Inflammatory macrophage treated with lipopolysaccharide for 1 hour (primary cell): Measurements from ENCODE around the gene PAN3.

ENCODE experiments used
- DNase-seq, 2 donors: peaks; one replicate each; pipeline ENCODE4 v3.0.0-alpha.2; 2020 to 2022

The PAN3 gene

DNA sequence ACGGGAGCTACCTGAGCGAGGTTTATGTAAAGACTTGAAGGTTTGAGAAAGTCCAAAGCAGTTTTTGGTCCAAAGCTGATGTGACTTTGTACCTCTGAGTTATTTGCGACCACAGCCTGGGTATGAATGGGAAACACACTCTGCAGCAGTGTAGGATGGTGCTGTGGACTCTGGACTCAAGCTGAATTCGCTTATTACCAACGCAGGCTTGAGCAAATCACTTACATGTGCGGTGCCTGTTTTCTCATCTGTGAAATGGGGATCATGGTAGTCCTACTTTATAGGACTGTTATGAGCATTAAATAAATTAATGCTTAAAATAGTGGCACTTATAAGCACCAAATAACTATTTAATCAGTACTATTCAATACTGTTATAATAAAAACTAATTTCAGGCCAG, 176.5 kb downstream of the PAN3 start:
- DNase-seq, result no peak

DNA sequence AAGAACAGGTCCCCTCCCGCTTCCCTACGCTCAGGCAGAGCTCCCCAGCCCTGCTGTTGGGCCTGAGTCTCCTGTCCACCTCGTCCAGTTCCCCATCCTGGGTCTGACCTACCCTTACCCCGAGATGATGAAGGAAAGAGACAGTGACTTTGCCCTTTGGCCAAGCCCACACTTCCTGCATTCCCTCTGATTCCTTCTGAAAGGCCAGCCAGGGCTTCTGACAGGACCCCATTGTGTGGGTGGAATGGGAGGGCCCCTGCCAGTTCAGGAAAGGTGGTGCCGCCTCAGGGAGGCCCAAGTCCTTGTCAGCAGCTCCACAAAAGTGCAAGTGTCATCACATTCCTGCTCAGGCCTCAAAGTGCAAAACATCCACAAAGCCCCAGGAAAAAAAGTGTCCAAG, 177.8 kb downstream of the PAN3 start:
- peak in 1 of 2 donors; percentile 12 for DNase-seq

DNA sequence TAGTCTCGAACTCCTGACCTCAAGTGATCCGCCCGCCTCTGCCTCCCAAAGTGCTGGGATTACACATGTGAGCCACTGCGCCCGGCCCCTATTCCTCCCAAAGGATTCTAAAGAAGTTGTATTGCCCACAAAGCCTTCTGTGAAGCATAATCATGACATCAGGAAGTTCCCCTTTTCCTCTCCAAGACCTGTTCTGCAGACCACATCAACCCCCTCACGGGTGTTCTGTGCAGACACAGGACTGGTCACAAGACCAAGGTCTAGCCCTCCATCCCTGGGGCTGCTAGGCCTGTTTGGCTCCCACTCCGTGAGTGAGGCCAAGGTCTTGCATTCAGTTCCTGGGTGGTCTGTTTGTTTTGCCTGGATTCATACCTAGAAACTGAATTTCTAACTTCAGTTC, 178.5 kb downstream of the PAN3 start:
- DNase-seq, result peak; percentile 23 to 61

DNA sequence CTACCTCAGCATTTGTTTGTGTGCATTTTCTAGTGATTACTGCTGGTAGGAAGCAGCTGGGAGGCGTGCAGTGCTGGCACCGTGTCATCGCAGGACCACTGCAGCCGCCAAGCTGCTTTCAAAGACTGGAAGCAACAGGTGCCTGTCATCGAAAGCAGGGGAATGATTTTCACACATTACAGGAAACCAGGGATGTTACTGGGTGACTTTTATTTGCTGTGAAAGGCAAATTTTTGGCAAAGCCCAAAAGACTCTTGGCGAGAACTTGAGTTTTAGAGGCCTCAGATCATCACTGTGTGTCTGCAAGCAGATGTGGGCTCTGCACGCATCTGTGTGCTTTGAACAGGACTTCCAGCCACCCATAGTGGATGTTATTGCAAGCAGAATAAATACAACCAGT, 180.2 kb downstream of the PAN3 start:
- DNase-seq, result no peak

DNA sequence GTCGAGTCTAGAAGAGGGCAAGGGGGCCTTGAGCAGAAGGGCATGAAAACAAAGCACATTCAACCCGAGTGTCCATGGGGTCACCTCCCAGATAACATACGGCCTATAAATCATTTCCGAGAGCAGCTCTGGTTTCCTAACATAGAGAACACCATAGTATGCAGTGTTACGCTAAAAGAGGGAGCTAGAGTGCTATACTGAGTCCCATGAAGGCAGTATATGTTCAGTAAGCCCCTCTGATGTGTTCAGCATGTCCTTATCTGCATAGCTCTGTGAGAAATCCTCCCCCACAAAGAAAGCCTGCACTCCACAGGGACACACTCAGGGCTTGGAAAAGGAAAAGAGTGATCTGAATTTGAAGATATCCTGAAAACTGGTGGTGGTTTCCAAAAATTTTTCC, 181.2 kb downstream of the PAN3 start:
- no peak for DNase-seq

DNA sequence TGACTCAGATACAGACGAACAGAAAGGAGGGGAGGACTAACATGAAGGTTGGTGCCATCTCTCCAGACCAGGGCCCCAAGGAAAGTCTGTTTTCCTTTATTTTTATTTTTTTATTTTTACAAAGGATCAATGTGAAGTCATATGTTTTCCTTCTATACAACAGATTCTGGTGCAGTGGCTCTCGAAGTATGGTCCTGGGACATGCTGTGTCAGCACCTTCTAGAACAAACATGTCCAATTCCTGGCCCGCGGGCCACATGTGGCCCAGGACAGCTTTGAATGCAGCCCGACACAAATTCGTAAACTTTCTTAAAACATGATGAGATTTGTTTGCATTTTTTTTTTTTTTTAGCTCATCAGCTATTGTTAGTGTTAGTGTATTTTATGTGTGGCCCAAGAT, 181.9 kb downstream of the PAN3 start:
- no peak for DNase-seq

DNA sequence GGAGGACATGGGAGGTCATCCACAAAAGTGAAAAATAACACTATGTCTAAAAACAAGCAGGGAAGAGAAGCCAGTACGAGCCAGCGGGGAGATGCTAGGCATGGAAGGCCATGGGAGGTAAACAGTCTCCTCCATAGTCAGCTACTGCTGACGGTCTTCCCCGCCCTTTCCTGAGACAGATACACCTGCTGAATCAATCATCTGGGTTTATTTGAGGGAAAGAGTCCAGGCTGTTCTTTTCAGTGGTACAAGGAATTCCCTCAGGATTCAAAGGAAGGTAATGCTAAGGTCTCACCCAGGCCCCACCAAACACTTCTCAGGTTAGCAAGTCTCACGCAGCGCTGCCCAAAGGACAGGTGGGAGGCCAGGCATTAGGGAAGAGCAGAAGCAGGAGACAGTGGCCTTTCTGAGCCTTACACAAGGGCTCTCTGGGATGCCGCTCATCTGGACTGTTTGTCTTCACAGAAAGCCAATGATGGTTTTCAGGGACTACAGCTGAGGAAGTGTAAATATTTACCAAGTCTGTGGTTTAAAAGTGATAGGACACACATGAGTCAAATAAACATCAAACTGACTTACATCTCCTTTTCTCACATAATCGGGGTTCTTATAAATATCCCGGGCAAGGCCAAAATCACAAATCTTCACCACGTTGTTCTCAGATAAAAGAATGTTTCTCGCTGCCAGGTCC, 182.7 kb downstream of the PAN3 start:
- DNase-seq, result no peak

DNA sequence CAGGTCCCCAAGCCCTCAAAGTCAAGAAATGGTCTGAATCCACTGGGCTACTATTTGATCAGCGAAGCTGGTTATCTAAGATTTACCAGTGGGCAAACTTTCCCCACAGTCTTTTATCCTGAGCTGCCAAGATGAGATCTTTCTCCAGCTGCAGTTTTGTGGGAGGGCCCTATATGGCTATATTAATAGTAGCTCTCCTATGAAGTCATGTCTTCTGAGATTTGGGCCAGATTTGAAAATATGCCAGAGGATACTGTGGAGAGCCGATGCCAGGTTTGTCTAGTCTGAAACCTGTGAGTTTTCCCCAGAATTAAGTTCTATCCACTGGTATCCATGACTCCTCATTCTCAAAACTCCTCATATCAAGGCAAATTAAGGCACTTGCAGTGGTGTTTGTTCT, 183.4 kb downstream of the PAN3 start:
- DNase-seq, result no peak

DNA sequence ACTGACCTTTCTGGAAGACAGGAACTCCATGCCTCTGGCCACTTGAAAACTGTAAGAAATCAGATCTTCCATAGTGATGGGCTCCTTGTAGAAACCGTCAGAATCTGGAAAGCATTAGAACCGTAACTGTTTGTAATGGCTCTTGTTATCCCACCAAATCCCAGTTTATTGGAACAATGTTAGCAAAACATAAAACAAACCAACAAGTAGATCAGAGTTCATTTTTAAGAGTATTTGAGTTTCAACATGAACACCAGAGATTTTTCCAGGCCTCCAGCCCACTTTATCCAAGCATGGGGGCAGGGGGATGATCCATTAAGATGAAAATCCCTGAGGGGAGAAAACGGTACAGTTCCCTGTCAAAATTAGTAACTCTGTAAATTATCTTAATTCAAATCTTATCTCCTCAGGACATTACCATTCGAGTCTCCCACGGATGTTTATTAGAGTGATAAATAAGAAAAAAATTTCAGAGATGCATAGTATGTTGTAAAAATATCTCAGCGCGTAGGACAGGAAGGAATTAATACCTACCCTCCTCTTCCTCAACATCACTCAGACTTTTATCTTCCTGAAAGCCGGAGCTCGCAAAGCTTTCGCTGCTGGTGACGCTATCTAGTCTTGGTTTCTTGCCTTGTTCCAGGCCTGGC, 184.0 kb downstream of the PAN3 start:
- no peak for DNase-seq

DNA sequence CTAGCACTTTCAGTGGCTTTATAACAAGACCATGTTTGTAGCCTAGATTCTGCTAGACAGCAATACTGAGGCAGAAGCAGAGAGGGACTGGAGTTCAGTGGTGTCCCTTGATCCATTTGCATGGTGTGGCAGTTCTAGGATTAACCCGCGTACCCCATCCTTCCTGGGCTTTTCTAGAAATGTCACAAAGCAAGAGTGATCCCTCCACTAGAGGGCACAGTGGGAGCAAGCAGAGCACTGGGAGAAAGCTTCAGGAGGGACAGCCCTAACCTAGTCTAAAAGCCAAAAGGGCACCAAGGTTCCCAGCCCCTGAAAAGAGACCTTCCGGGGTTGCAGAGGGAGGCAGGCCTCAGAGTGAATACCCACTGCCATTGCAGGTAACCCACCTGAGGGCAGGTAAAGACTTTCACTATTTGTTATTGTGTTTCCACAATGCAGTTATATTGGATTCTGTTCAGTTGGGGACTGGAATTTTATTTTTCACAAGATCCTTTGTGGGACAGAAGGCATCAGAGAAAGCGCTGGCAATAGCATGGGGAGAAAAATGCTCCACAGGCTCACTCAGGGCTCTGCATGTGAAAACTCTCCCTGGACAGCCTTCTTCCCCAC, 185.9 kb downstream of the PAN3 start:
- DNase-seq, result peak; percentile 41 to 85

DNA sequence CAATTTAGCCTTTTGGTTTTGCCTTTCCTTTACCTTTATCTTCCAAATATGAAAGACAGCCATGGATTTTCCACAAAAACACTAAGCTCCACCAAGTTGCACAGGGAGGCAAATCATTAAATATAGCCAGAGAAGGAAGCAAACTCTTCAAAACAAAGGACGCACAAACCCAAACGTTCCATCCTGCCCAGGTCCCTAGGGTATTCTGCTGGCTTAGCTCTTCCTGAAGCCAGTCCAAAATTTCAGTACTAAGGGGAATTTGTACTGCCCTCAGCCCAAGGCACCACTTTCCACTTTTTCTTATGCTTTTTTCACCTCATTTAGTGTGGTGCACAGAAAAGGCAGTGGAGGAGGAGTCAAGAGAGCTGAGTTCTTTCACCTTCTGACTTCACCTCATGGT, 186.7 kb downstream of the PAN3 start:
- no peak for DNase-seq

DNA sequence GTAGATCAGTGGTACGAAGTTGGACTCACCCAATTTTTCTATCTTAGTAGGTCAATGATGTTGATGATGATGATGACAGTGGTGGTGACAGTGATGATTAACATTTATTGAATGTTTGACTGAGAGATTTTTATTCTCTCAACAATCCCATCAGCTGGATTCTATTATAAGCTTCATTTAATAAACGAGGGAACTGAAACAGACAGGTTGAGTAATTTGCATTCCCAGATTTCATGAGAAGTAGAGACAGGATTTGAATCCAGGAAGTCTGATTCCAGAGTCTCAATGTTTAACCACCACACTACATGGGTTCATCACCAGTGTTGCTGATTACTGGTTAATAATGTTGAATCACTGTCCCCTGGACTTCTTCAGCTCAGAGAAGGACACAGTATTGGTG, 187.7 kb downstream of the PAN3 start:
- no peak for DNase-seq

DNA sequence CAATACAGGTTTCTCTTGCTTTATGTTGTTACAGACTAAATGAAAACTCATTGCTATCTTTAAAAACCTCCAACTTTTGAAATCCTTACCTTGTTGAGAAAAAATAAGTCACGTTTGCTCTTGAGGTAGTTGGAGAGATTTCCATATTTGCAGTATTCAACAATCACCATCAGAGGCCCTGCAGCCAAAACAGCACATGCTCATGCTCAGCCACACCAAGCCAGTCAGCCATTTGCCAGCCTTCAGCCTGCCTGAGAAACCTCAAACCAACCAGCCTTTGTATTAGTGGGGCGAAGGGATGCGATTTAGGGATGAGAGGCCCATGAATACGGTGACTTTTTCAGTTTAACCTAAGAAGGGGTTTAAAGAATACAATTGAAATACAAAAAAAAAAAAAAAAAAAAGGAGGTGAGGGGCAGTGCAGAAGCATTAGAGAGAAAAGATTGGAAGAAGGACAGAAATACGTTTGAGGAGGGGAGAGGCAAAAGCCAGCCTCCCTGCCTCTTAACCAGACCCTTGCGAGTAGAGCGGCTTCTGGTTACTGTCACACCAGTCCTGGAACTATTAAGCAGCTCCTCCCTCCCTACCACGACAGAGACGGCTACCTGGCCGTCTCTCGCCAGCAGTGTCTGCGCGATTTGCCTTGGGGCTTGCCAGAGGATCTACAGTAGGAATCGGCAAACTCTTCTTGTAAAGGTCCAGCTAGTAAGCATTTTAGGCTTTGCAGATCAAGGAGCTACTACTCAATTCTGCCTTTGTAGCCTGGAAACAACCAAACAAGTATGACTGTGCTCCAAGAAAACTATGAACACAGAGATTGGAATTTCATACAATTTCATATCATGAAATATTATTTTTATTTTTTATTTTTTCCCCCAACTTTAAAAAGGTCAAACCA, 189.3 kb downstream of the PAN3 start:
- DNase-seq, result no peak

DNA sequence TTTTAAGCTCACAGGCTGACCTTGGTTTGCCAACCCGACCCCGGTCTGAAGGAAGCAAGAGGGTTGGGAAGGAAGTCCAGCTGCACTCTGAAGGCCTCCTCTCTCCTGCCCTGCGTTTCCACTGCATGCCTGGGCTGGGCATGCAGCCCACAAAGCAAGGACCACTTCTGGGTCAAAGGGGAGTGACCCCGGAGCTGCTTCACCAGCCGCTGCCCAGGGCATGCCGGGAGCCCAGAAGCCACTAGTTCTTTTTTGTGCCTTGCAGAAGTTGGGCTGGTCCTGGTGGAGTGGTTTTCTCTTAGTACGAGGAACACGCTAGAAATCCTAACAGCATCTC, 189.9 kb downstream of the PAN3 start:
- no peak for DNase-seq

DNA sequence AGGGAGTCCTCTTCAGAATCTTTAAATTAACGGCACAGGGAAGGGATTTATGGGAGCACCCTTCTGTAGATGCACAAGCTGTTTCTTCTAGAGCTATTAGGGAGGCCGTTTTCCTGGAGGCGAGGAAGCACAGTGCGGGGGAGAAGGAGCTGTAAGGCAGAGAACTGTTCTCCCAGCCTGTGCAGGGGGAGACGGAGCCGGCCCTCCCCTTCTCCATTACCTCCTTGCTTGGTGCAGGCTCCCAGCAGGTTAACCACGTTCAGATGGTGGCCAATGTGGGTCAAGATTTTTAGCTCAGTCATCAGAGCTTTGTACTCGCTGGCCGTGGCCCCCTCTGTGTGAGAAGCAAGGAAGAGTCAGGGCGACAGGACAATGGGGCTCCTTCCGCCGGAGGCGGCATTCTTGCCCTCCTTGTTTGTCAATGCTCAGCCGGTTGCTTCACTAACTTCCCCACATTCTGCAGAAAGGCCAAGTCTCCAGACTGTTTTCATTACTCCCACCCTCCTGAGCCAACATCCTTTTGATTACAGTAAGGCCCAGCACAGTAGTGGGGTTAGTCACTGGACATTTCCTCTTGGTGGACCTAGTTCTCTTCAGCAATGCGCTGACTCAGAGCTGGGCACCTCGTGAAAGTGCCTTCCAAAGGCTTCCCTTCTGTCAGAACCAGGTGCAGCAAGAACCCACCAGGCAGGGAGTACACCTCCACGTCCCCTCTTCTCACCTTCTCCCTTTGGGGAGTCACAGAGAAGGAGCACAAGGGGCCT, 191.2 kb downstream of the PAN3 start:
- peak; percentile 88 to 96 for DNase-seq

DNA sequence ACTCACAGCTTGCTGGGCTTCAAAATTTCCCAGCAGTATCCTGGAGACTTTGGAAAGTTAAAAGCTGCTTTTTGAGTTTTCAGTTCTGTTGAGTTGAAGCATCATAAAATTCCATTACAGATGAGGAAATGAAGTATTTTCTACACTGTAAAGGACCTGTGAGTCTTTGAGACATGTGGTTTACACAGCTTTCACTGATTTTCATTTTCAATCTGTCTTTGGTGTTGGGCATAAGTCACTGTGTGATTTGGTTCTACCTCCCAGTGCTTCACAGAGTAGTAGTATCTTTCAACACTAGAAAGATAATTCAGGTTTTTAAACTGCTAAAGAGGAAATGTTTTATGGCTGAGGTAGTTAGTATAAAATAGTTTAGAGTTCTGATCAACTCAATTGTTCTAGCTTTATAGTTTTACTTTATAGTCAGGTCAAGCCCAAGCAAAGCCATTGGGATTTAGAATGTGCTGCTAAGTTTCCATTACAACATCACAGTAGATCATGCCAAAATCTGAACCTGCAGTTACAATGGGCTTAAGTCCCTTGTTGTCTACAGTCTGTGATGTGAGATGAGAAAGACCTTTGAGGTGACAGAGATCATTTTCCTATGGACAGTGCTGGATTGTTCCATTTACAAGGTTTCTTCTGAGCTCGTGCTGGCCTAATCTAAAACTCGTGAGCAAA, 195.0 kb downstream of the PAN3 start:
- no peak for DNase-seq

DNA sequence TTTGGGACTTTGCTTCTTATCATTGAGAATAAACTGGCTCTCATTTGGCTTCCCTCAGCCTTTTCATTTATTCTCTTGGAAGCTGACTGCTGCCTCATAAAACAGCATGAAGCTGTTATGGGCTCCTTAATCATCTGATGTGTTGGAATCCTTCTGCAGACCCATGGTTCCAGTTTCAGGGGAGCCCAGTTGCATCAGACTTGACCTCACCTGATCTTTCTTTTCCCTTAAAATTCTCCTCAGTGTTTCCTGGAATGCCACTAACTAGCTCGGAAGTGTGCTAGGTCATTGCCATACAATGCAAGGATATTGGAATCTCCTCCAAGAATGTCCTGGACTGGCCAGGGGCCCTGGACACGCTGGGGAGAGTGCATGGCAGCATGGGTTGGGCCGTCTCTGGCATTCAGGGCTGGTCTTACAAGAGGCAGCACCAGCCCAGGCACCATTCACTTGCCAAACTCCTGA, 197.9 kb downstream of the PAN3 start:
- no peak for DNase-seq

DNA sequence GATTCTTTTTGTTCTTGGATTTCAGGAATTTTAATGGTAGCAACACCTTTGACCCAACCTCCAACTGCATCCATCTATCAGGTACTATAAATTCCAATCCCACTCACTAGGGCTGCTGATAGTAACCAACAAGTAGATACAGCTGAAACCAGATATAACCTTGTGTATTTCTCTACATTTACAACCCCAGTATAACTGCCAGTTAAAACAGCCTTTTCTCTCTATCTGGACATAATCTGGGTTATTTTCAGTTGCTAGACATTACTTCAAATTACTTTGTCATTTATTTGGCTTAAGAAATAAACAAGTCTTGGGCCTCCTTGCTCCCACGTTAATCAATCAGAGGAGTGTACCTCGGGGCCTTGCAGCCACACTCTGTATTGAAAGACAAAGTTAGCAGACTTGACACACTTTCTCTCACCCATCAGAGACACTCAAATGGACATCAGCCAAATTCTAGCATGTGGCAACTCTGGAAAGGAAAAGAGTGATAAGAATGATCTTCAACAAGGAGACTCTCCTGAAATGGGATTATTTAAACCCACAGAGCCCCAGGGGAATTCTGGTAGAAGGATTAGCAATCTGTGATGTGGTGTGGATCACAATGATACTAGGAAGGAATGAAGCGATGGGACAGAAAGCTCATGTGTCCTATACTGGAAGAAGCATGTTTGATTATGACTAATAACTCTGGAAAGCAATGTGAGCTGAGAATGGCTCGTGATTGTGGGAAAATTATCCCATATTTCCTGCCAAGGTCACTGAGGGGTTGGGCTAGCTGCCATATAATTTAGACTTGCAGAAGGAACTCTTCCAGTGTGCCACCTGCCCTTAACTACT, 199.0 kb downstream of the PAN3 start:
- no peak for DNase-seq

DNA sequence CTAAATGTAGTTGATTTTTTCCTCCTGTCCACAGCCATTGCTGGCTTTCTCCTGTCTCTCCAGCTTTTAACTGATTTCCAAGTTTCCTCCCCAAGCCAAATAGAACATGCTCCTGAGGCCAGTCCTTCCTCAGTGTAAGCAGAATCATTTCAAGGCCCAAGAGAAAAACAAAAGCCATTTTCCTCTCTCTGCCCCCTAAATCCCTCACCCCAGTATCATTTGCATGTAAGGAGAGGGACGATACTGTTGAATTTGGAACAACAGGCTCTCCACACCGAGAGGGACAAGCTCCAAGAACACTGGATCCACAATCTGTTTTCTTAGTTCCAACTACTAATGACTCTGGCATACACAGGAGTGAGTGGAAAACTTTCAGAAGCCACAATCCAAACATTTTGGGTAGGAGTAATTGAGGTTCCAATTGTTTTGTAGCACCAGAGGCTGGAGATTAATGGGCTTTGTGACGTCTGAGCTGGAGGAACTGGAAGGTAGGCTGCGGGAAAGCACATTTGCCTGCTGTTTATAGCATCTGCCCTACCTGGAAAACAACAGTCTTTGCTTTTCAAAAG, 199.7 kb downstream of the PAN3 start:
- DNase-seq, result no peak

DNA sequence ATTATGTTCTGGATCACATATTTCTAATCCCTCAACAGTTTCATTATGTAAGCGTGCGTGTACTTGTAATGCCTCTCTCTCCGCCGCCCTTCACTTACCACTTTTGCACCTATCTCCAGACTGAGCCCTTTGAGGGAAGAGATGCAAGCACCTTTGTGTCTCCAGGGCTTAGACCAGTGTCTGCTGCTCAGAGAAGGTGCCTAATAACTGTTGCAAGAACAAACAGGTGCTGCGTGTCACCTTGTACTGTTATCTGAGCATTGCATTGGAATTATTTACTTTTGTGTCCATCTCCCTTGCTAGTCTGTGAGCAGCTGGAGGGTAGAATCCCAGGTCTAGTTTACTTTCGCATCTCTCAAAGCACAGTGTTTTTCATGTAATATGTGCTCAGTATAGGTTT, 200.4 kb downstream of the PAN3 start:
- no peak for DNase-seq

DNA sequence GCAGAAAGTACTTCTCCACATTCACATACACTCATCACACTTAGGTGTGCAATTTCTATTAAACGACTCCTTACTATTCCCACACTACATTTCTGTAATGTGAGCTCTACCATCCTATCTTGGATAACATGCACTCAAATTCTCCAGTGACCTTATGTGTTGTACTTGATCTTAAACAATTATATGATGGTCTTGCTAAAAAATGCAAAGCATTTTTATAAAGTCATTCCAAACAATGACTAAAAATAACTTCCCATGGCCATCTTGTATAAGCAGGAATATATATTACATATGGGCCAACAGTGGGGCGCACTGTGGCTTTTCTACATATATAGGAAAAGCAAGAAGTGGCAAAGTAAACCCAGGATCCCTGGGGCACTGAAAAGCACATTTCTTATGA, 201.1 kb downstream of the PAN3 start:
- DNase-seq, result no peak
